Smooth muscle cell (in vitro differentiated cells): ENCODE data around the gene MIB1. TPM values are rescaled to one million over a fixed set of nuclear protein-coding genes. Genes with fewer than 3 reads are reported as not detected.

Source experiments
- DNase-seq: peaks from one replicate; lab custom pipeline; 2025; ENCODE audit not compliant: unreplicated experiment; lab: John Stamatoyannopoulos, UW
- H2AFZ ChIP-seq: fragments of 200-600 bp; sonication (generic); 2 replicates; pipeline ENCODE4 v1.6.0; 2016; ENCODE audit warnings: antibody characterized with exemption, low read depth, mild to moderate bottlenecking
- H3F3A ChIP-seq: fragments of 200-600 bp; sonication (generic); 2 replicates; pipeline ENCODE4 v1.6.0; 2017; ENCODE audit warnings: antibody characterized with exemption, low read depth
- H3K27ac ChIP-seq: fragments of 200-600 bp; sonication (generic); 2 replicates; pipeline ENCODE4 v1.5.1; 2016; ENCODE audit warnings: low read depth, mild to moderate bottlenecking
- H3K27me3 ChIP-seq: fragments of 200-600 bp; sonication (generic); 2 replicates; pipeline ENCODE4 v1.6.1; 2016; ENCODE audit warnings: low read depth, mild to moderate bottlenecking
- H3K36me3 ChIP-seq: fragments of 200-600 bp; sonication (generic); 2 replicates; pipeline ENCODE4 v1.5.1; 2016; ENCODE audit warnings: low read depth
- H3K4me1 ChIP-seq: fragments of 200-600 bp; sonication (generic); 2 replicates; pipeline ENCODE4 v1.5.1; 2016; ENCODE audit warnings: low read depth
- H3K4me2 ChIP-seq: fragments of 200-600 bp; sonication (generic); 2 replicates; pipeline ENCODE4 v1.6.0; 2016; ENCODE audit warnings: mild to moderate bottlenecking
- H3K4me3 ChIP-seq: fragments of 200-600 bp; sonication (generic); 2 replicates; pipeline ENCODE4 v1.5.1; 2016; ENCODE audit warnings: mild to moderate bottlenecking
- H3K79me2 ChIP-seq: fragments of 200-600 bp; sonication (generic); 2 replicates; pipeline ENCODE4 v1.6.0; 2016; ENCODE audit warnings: low read depth, mild to moderate bottlenecking
- H3K9ac ChIP-seq: fragments of 200-600 bp; sonication (generic); 2 replicates; pipeline ENCODE4 v1.6.0; 2016; ENCODE audit warnings: low read depth
- H3K9me3 ChIP-seq: fragments of 200-600 bp; sonication (generic); replicated peaks from 2 replicates; pipeline ENCODE4 v1.5.1; 2016; ENCODE audit warnings: low read depth
- H4K20me1 ChIP-seq: fragments of 200-600 bp; sonication (generic); 2 replicates; pipeline ENCODE4 v1.6.0; 2016; ENCODE audit warnings: low read depth
- WGBS: methylation state at CpG from one replicate; pipeline ENCODE4 v1.1.7; 2016; ENCODE audit warnings: low lambda C conversion rate; 5-methylcytosine and 5-hydroxymethylcytosine counted together
- polyA plus RNA-seq: library from polyadenylated mRNA; unstranded; fragments of >200 nt; fragmentation: Nextera tagmentation; extraction: Ambion mirVana; gene quantifications from 2 replicates; pipeline ENCODE4 v1.2.1, GENCODE V29; 2016
- total RNA-seq: library from RNA; depleted of rRNA; stranded (reverse); fragments of >200 nt; gene quantifications from 2 replicates; pipeline ENCODE4 v1.2.3, GENCODE V29; 2014
- TF ChIP-seq, protein P1 (sequence below): fragments of 200-600 bp; sonication (generic); IDR thresholded peaks from 2 replicates; pipeline ENCODE4 v1.5.1; 2017; ENCODE audit warnings: borderline replicate concordance, mild to moderate bottlenecking, antibody characterized with exemption; ENCODE audit not compliant: insufficient read depth, poor library complexity, severe bottlenecking

Gene MIB1
- total and polyA plus RNA-seq, 2 experiments from 2014 or later = 9.2 to 69.1 TPM

GRCh38 chr18:21761471-21762115 is 21.0 kb downstream of the MIB1 start:
- H3K4me3 ChIP-seq = no peak overlapping the region
- H3K27me3 ChIP-seq = no peaks in the 10 kb centered on the region
- DNase-seq = no peak
- H3K79me2 ChIP-seq = peaks cover 96% of the 10 kb centered on the region
- H3K4me2 ChIP-seq = no peak overlapping the region
- H3K27ac ChIP-seq = no peak overlapping the region
- H3K9ac ChIP-seq = no peak overlapping the region
- peaks cover 89% of the 10 kb centered on the region for H4K20me1 ChIP-seq
- 92% methylated on average over 6 of the region's 6 CpGs for WGBS
- no peaks in the 10 kb centered on the region for H3F3A ChIP-seq
- no peak overlapping the region for H2AFZ ChIP-seq
- TF ChIP-seq, protein P1, sequence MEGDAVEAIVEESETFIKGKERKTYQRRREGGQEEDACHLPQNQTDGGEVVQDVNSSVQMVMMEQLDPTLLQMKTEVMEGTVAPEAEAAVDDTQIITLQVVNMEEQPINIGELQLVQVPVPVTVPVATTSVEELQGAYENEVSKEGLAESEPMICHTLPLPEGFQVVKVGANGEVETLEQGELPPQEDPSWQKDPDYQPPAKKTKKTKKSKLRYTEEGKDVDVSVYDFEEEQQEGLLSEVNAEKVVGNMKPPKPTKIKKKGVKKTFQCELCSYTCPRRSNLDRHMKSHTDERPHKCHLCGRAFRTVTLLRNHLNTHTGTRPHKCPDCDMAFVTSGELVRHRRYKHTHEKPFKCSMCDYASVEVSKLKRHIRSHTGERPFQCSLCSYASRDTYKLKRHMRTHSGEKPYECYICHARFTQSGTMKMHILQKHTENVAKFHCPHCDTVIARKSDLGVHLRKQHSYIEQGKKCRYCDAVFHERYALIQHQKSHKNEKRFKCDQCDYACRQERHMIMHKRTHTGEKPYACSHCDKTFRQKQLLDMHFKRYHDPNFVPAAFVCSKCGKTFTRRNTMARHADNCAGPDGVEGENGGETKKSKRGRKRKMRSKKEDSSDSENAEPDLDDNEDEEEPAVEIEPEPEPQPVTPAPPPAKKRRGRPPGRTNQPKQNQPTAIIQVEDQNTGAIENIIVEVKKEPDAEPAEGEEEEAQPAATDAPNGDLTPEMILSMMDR = no peak
- H3K9me3 ChIP-seq = no peaks in the 10 kb centered on the region
- peaks cover 9% of the 10 kb centered on the region for H3K36me3 ChIP-seq
- H3K4me1 ChIP-seq = peaks cover 38% of the 10 kb centered on the region

- Histone ChIP-seq H3K4me2 (peak overlapping the region; percentile 30), H2AFZ (no peak overlapping the region), H3K4me3 (no peak overlapping the region), H3K4me1 (peaks cover 38% of the 10 kb centered on the region), H3K9ac (no peak overlapping the region), H3K27me3 (no peaks in the 10 kb centered on the region), H3K36me3 (peaks cover 9% of the 10 kb centered on the region), H3K27ac (no peak overlapping the region), H3K79me2 (peaks cover 94% of the 10 kb centered on the region), H3K9me3 (no peaks in the 10 kb centered on the region), H3F3A (no peaks in the 10 kb centered on the region), H4K20me1 (peaks cover 83% of the 10 kb centered on the region)
- no peak for DNase-seq
- TF ChIP-seq, protein P1 = no peak
Observed at GRCh38 chr18:21762181-21762772, 21.7 kb downstream of the MIB1 start.

DNA sequence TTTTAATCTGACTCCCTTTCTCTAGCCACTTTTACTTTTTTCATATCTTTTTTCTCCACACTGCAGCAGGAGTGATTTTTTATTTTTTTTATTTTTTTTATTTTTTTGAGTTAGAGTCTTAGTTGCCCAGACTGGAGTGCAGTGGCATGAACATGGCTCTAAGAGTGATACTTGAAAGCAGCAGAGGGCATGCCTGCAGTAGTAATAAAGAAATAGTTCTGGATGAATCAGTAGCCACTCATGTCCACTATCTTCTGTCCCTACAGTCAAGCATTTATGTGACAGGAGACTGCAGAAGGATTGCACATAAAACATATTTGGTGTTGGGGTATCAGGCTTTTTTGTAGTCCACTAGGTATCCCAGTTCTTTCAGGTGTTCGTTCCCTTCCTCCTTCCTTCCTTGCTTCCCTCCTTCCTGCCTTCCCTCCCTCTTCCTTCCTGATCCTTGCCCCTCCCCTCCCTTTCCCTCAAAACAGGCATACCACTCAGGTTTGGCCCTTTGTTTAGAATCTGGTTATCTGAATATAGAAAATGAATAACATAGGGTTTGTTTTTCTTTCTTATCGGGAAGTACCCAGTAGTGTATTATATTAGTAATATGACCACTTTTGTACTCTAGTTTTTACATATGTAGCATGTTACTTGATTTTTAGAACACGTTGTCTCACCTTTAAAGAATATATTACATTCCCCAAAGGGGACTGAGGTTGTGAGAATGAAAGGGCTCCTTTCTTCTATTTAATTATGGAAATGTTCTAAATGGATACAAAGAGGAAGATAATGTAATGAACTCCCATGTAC is 23.5 kb downstream of the MIB1 start:
- Histone ChIP-seq H3K27ac (no peak overlapping the region), H2AFZ (no peak overlapping the region), H4K20me1 (peaks cover 69% of the 10 kb centered on the region), H3K4me1 (peaks cover 38% of the 10 kb centered on the region), H3K79me2 (peaks cover 77% of the 10 kb centered on the region), H3K27me3 (no peaks in the 10 kb centered on the region), H3K9ac (no peak overlapping the region), H3K4me3 (no peak overlapping the region), H3F3A (no peaks in the 10 kb centered on the region), H3K9me3 (no peaks in the 10 kb centered on the region), H3K4me2 (no peak overlapping the region), H3K36me3 (peaks cover 9% of the 10 kb centered on the region)
- 94% methylated on average over 3 of the region's 3 CpGs for WGBS
- no peak for DNase-seq
- TF ChIP-seq, protein P1 = no peak
